WERI-Rb-1 (cell line): Measurements from ENCODE around the gene TCP11L2.

ENCODE experiments used
- DNase-seq: peaks from one replicate; pipeline ENCODE4 v3.0.0-alpha.2; 2020
- H3K27ac ChIP-seq: fragments of 250-450 bp; sonication (Bioruptor Pico); 2 replicates; pipeline ENCODE4 v1.5.1; 2020; ENCODE audit warnings: mild to moderate bottlenecking, moderate library complexity
- H3K27me3 ChIP-seq: fragments of 250-450 bp; sonication (Bioruptor Pico); 2 replicates; pipeline ENCODE4 v1.5.1; 2021; ENCODE audit warnings: mild to moderate bottlenecking, low read depth, moderate library complexity; ENCODE audit not compliant: insufficient read depth, severe bottlenecking
- H3K36me3 ChIP-seq: fragments of 250-450 bp; sonication (Bioruptor Pico); 2 replicates; pipeline ENCODE4 v1.5.1; 2020; ENCODE audit warnings: mild to moderate bottlenecking, moderate library complexity
- H3K4me3 ChIP-seq: 2 replicates; pipeline ENCODE4 v1.5.1; 2011; ENCODE audit warnings: low read depth, mild to moderate bottlenecking, control low read depth, low read length
- H3K9me3 ChIP-seq: fragments of 250-450 bp; sonication (Bioruptor Pico); 2 replicates; pipeline ENCODE4 v1.5.1; 2021; ENCODE audit warnings: mild to moderate bottlenecking, moderate library complexity; ENCODE audit not compliant: severe bottlenecking
- CTCF ChIP-seq: IDR thresholded peaks from 2 replicates; pipeline ENCODE4 v1.5.1; 2011; ENCODE audit warnings: low read depth, mild to moderate bottlenecking, control low read depth, inconsistent platforms, low read length

The TCP11L2 gene

GRCh38 chr12:106333756-106334155 lies 31.2 kb downstream of the TCP11L2 start:
- no peak for DNase-seq
- Histone ChIP-seq H3K27ac (no peak overlapping the region), H3K27me3 (no peaks in the 10 kb centered on the region), H3K36me3 (no peaks in the 10 kb centered on the region), H3K4me3 (no peak overlapping the region), H3K9me3 (no peaks in the 10 kb centered on the region)
- TF ChIP-seq CTCF = no peak

- Histone ChIP-seq H3K27me3 (no peaks in the 10 kb centered on the region), H3K4me3 (no peak overlapping the region), H3K36me3 (no peaks in the 10 kb centered on the region), H3K27ac (no peak overlapping the region), H3K9me3 (no peaks in the 10 kb centered on the region)
- no peak for TF ChIP-seq CTCF
- no peak for DNase-seq
These were observed 38.7 kb downstream of the TCP11L2 start for GRCh38 chr12:106341086-106341877.

DNA sequence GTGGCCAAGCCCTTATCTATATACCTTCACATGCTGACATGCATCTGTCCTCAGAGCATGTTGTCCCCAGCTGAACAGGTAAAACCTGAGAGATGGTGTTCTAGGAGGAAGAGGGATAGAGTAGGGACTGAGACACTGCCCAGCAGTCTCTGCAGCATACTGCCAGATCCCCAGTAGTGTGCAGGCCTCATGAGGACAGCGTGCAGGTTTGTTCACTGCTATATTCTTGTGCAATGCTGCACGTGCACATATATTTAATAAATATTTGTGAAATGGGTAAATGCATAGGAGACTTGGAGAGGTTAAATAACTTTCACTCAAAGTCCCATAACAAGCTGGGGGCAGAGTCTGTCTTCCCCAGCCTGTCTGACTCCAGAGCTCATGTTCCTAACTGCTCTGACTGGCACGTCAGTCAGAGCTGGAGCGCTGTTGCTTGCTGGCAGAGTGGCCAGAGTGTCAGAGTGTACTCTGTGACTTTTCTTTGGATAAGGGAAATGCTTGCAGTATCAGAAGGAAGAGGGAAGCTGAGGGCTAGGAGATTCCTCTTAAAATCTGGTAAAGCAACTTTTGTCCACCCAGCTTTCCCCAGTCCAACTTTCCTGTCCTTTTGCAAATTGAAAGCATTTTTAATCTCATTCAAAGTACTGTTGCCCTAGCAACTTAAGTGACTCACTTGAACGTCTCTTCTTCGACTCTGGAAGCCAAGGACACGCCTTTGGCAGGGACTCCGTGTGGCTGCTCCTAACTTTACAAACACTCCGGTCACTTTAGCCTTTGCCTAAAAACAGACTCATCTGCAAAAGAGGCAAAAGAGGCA lies 40.1 kb downstream of the TCP11L2 start:
- H3K9me3 ChIP-seq = no peaks in the 10 kb centered on the region
- H3K4me3 ChIP-seq = no peak overlapping the region
- no peaks in the 10 kb centered on the region for H3K27me3 ChIP-seq
- no peaks in the 10 kb centered on the region for H3K36me3 ChIP-seq
- DNase-seq = no peak
- no peak for TF ChIP-seq CTCF
- H3K27ac ChIP-seq = no peak overlapping the region

GRCh38 chr12:106343214-106343528 lies 40.6 kb downstream of the TCP11L2 start:
- TF ChIP-seq CTCF = no peak
- no peak for DNase-seq
- no peak overlapping the region for H3K4me3 ChIP-seq

GRCh38 chr12:106344131-106344530 lies 41.6 kb downstream of the TCP11L2 start:
- Histone ChIP-seq H3K36me3 (no peaks in the 10 kb centered on the region), H3K27ac (no peak overlapping the region), H3K9me3 (no peaks in the 10 kb centered on the region), H3K27me3 (no peaks in the 10 kb centered on the region), H3K4me3 (no peak overlapping the region)
- no peak for TF ChIP-seq CTCF
- no peak for DNase-seq

More at GRCh38 chr12:106343214-106343528, 40.6 kb downstream of the TCP11L2 start:
- no peaks in the 10 kb centered on the region for H3K36me3 ChIP-seq
- H3K27me3 ChIP-seq = no peaks in the 10 kb centered on the region
- H3K9me3 ChIP-seq = no peaks in the 10 kb centered on the region
- no peak overlapping the region for H3K27ac ChIP-seq
